CD4-positive, alpha-beta T cell treated with Interleukin-17A for 1 hour (primary cell): ENCODE measurements around the gene NLRP12.
"Not testable (repeated sequence)": the region's sequence is repeated elsewhere in the genome, so short reads cannot be mapped to it uniquely, and the experiment has no call there.

Source experiments
- DNase-seq: peaks from one replicate; pipeline ENCODE4 v3.0.0-alpha.2; 2020

Gene NLRP12

DNA sequence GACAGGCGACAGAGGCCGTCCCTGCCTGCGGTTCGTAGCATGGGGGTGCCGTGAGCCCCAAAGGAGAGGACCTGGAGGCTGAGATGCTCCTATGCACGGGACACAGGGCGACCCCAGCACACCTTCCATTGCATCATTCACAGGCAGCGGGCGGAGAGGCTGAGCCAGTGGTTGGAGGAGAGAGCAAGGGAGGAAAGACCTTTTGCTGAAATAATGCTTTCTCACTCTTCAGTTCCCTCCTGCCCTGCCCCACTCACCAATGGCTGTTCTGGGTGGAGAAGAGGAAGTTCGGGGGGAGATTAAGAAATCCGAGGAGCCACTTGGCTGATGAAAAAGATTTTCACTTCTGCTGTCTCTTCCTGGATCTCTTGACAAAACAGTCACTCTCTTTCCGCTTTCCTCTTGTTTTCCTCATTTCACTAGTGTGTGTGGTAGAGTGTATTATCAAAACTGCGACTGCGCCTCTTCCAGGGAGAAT is at the start of gene NLRP12:
Gene NLRP12, minus strand, starts transcription at position 181 of the 478 bp plus-strand sequence. Its CDS starts 140 bp downstream, at position 41.
- peak; percentile 29 for DNase-seq

- DNase-seq = no peak
These were observed 48.6 kb upstream of the NLRP12 start for GRCh38 chr19:53872762-53873161.

DNA sequence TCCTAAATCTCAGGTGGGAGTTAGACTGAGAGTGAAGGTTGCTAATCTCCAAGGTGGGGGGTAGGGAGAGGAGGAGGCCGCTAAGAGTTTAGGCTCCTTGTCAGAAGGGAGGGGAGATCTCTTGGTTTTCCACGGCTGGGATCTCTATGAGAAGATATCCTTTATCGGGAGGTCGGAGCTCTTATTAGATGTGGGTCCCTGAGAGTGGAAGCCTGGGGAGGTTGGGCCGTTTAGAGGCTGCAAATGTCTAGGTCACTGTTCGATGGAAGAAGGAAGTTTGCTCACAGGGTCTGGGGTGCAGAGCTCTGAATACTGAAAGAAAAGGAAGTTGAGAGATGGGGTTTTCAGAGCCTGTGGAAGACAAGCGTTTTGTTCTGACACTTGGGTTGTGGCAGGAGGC is 47.3 kb upstream of the NLRP12 start:
- peak; percentile 54 for DNase-seq

GRCh38 chr19:53870485-53870844 is 46.4 kb upstream of the NLRP12 start:
- DNase-seq = peak; percentile 50

DNA sequence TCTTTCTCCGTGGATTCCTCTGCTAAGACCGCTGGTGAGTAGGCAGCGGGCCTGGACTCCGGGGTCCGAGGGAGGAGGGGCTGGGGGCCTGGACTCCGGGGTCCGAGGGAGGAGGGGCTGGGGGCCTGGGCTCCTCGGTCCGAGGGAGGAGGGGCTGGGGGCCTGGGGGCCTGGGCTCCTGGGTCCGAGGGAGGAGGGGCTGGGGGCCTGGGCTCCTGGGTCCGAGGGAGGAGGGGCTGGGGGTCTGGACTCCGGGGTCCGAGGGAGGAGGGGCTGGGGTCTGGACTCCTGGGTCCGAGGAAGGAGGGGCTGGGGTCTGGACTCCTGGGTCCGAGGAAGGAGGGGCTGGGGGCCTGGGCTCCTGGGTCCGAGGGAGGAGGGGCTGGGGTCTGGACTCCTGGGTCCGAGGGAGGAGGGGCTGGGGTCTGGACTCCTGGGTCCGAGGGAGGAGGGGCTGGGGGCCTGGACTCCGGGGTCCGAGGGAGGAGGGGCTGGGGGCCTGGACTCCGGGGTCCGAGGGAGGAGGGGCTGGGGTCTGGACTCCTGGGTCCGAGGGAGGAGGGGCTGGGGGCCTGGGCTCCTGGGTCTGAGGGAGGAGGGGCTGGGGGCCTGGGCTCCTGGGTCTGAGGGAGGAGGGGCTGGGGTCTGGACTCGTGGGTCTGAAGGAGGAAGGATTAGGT is 45.8 kb upstream of the NLRP12 start:
- not testable (repeated sequence) for DNase-seq

- peak; percentile 95 for DNase-seq
These were observed 45.0 kb upstream of the NLRP12 start for GRCh38 chr19:53868892-53869804.

GRCh38 chr19:53868091-53868891 is 44.2 kb upstream of the NLRP12 start:
- DNase-seq = peak; percentile 69

- peak; percentile 100 for DNase-seq
These were observed 43.3 kb upstream of the NLRP12 start, which contains the start of gene MYADM for GRCh38 chr19:53867225-53868090. Gene MYADM (plus strand): TSS chr19:53867883. CDS start chr19:53873530, 5,647 bp downstream.

- DNase-seq = no peak
These were observed 42.7 kb upstream of the NLRP12 start for GRCh38 chr19:53866865-53867224.

DNA sequence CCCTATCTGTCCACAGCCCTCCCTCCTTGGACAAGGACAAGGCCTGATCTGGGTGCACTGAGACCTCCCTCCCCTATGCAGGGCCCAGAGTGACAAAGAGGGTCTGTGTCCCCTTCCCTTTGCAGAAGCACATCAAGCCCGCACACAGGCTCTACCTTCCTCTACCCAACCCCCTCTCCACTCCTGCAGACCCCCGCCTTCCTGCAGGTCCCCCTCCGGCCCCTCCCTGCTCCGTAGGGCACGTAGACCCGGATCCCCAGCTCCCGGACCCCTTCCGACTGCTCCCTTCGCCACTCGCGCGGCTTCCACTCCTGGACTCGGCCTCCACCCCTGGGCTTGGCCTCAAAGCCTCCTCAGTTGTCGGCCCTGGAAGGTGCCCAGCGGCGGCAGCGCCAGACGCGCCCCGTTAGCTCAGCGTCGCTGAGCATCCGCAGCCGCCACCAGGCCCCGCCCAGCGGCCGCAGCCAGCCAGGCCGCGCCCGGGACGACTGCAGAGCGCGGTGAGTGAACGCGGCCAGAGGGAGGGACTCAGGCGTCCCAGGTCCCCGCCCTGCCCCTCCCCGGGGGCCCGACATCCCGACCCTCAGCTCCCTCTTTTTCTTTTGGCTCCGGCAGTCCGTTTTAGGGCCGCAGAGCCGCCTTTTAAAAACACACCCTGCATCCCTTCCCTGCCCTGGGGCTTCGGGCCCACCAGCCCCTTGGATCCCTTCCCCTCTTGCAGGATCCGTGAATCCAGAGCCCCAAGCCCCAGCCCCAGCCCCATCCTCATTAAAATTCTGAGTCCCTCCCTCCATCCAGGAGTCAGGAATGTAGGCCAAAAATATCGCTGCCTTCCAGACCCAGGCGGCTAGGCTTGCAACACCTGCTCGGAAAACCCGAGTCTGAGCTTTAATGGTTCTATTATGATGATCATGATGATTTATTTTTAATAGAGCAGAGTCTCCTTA is 42.1 kb upstream of the NLRP12 start:
- DNase-seq = peak; percentile 85

DNA sequence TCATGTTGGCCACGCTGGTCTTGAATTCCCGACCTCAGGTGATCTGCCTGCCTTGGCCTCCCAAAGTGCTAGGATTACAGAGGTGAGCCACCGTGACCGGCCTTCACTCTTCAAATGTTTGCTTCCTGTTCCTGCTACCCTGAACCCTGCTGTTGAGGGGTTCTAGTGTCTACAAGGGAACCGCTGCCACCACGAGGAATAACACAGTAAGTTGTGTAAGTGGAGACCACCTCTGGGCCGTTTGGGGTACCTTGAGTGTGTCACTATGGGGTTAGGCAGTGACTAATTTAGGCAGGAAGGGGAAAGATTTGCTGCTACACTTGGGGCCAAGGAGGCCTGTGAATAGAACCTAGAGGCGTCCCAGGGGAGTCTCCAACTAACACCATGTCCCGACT is 41.4 kb upstream of the NLRP12 start:
- DNase-seq = peak; percentile 17

- no peak for DNase-seq
These were observed 40.3 kb upstream of the NLRP12 start for GRCh38 chr19:53864308-53864836.

DNA sequence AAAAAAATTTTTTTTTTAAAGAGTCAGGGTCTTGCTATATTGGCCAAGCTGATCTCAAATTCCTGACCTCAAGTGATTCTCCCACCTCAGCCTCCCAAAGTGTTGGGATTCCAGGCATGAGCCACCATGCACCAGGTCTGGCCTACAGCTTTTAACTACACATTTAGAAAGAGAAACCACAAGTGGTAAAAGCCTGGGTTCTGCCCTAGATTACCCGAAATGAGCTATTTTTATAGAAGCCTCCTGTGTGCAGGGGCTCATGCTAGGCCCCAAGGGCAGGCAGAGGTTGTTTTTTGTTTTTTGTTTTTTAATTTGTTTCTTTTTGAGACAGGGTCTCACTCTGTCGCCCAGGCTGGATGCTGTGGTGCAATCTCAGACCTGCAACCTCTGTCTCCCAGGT is 29.6 kb upstream of the NLRP12 start:
- peak; percentile 16 for DNase-seq

- no peak for DNase-seq
These were observed 25.1 kb upstream of the NLRP12 start for GRCh38 chr19:53849237-53849676.

GRCh38 chr19:53847555-53847954 is 23.4 kb upstream of the NLRP12 start:
- DNase-seq = no peak

GRCh38 chr19:53844849-53845246 is 20.7 kb upstream of the NLRP12 start:
- peak; percentile 21 for DNase-seq

- not testable (repeated sequence) for DNase-seq
These were observed 16.8 kb upstream of the NLRP12 start for GRCh38 chr19:53840914-53841313.

GRCh38 chr19:53840241-53840640 is 16.1 kb upstream of the NLRP12 start:
- not testable (repeated sequence) for DNase-seq

DNA sequence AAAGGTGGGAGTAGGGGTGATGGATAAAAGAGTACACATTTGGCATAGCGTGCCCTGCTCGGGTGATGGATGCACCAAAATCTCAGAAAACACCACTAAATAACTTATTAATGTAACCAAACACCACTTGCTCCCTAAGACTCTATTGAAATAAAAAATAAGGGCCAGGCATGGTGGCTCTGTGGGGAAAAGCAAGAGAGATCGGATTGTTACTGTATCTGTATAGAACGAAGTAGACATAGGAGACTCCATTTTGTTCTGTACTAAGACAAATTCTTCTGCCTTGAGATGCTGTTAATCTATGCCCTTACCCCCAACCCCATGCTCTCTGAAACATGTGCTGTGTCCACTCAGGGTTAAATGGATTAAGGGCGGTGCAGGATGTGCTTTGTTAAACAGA is 14.3 kb upstream of the NLRP12 start:
- not testable (repeated sequence) for DNase-seq

GRCh38 chr19:53832861-53833260 is 8.7 kb upstream of the NLRP12 start:
- DNase-seq = not testable (repeated sequence)
